ENCODE results near the gene SLC7A4.
"Not testable (repeated sequence)": the region's sequence is repeated elsewhere in the genome, so short reads cannot be mapped to it uniquely, and the experiment has no call there.

SLC7A4 gene
- 0 to 0.04 (median 0) reads per million in 18 experiments for total RNA-seq

GRCh38 chr22:21032037-21032867, at the start of gene SLC7A4:
TSS of gene SLC7A4 (minus strand) at chr22:21032561. CDS start at chr22:21031812, 749 bp downstream.
- no peak for DNase-seq

GRCh38 chr22:21080435-21081137, 48.2 kb upstream of the SLC7A4 start:
- no peak for DNase-seq

- no peak for DNase-seq
Measured at GRCh38 chr22:21079493-21079892, 47.1 kb upstream of the SLC7A4 start.

GRCh38 chr22:21078916-21079315, 46.6 kb upstream of the SLC7A4 start:
- no peak for DNase-seq

- DNase-seq, result no peak
Measured at GRCh38 chr22:21077884-21078508, 45.6 kb upstream of the SLC7A4 start.

GRCh38 chr22:21076912-21077625, 44.7 kb upstream of the SLC7A4 start:
- no peak for DNase-seq

GRCh38 chr22:21075516-21076138, 43.3 kb upstream of the SLC7A4 start:
- DNase-seq, result no peak

GRCh38 chr22:21074102-21074715, 41.8 kb upstream of the SLC7A4 start:
- peak; percentile 84 to 89 for DNase-seq

GRCh38 chr22:21073482-21073881, 41.1 kb upstream of the SLC7A4 start:
- DNase-seq, result no peak

GRCh38 chr22:21073023-21073422, 40.7 kb upstream of the SLC7A4 start:
- DNase-seq, result no peak

- DNase-seq, result not testable (repeated sequence)
Measured at GRCh38 chr22:21071796-21072195, 39.4 kb upstream of the SLC7A4 start.

- DNase-seq, result no peak
Measured at GRCh38 chr22:21070690-21071615, 38.6 kb upstream of the SLC7A4 start.

- no peak for DNase-seq
Measured at GRCh38 chr22:21069375-21069774, 37.0 kb upstream of the SLC7A4 start.

GRCh38 chr22:21068681-21069276, 36.4 kb upstream of the SLC7A4 start:
- DNase-seq, result no peak

GRCh38 chr22:21067901-21068680, 35.7 kb upstream of the SLC7A4 start:
- DNase-seq, result no peak

GRCh38 chr22:21067075-21067900, 34.9 kb upstream of the SLC7A4 start:
- DNase-seq, result no peak

- no peak for DNase-seq
Measured at GRCh38 chr22:21064917-21065864, 32.8 kb upstream of the SLC7A4 start.

All from inflammatory macrophage (primary cell).